Measurements from ENCODE around the gene NDUFS8.

DNA sequence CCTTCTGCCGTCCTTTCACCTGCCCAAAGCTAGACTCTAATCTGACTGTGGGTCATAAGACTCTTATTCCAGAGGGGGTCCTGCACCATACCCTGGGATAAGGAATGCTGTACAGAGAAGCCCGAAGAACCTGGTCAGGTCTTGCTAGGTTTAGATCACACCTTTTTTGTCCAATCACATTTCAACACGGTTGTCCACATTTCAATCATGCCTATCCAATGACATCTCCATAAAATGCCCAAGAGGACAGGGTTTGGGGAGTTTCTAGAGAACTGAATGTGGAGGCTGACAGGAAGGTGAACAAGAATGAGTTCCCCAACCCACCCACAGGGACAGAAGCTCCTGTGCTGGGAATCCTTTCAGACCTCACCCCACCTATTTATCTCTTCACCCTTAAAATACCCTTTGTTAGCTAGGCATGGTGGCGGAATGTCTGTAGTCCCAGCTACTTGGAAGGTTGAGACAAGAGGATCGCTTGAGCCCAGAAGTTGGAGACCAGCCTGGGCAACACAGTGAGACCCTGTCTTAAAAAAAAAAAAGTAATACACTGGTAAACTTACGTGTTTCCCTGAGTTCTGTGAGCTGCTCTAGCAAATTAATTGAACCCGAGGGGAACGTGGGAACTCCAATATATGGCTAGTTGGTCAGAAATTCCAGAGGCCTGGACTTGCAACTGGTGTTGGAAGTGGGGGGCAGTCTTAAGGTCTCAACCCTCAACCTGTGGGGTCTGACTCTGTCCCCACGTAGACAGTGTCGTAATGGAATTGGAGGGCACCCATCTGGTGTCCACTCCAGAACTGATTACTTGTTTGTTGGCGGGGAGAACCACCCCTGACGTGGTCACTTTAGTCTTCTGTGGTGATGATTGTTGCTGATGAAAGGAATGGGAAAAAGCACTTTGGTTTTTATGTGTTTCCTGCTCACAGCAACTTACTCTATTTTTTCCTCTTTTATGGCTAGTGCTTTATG, 26.1 kb downstream of the NDUFS8 start:
- no peak for TF ChIP-seq EZH2 (IDR thresholded peaks at IDR 0.05; ENCODE audit: borderline replicate concordance, low read depth, low read length, poor library complexity, severe bottlenecking)
- TF ChIP-seq, protein P1, sequence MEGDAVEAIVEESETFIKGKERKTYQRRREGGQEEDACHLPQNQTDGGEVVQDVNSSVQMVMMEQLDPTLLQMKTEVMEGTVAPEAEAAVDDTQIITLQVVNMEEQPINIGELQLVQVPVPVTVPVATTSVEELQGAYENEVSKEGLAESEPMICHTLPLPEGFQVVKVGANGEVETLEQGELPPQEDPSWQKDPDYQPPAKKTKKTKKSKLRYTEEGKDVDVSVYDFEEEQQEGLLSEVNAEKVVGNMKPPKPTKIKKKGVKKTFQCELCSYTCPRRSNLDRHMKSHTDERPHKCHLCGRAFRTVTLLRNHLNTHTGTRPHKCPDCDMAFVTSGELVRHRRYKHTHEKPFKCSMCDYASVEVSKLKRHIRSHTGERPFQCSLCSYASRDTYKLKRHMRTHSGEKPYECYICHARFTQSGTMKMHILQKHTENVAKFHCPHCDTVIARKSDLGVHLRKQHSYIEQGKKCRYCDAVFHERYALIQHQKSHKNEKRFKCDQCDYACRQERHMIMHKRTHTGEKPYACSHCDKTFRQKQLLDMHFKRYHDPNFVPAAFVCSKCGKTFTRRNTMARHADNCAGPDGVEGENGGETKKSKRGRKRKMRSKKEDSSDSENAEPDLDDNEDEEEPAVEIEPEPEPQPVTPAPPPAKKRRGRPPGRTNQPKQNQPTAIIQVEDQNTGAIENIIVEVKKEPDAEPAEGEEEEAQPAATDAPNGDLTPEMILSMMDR (conservative IDR thresholded peaks at IDR 0.05; ENCODE audit: low read depth, low read length) = no peak
